IMR-90 (cell line): ENCODE results near the gene AATF. TPM values are rescaled to one million over a fixed set of nuclear protein-coding genes. Genes with fewer than 3 reads are reported as not detected.

Experiments
- ATAC-seq: fragments of 200-7000 bp; cut with Tn5 transposase; 2 replicates; pipeline ENCODE4 v1.9.1; 2020; ENCODE audit warnings: low read depth, mild to moderate bottlenecking, moderate library complexity
- BruUV-seq: library from RNA; stranded (reverse); fragments of 400-500 nt; replicated peaks from 2 replicates; lab custom pipeline; 2021; lab: Mats Ljungman, UMichigan
- CTCF ChIA-PET: fragments of 300-600 bp; formaldehyde crosslinking; extraction: SDS; loops from one replicate; lab custom pipeline; 2021; ENCODE audit warnings: antibody characterized with exemption; lab: Yijun Ruan, JAX
- POLR2A ChIA-PET: fragments of 300-600 bp; sonication (Branson Sonifier 250); formaldehyde crosslinking; loops from one replicate; lab custom pipeline; 2022; ENCODE audit warnings: antibody characterized with exemption; ENCODE audit not compliant: unreplicated experiment; lab: Charles Lee
- DNase-seq: peaks from one replicate; pipeline ENCODE4 v3.0.0; 2013
- H2AFZ ChIP-seq: replicated peaks from 2 replicates; pipeline ENCODE3; 2013; ENCODE audit warnings: low read length, mild to moderate bottlenecking; ENCODE audit not compliant: poor library complexity
- H2AK5ac ChIP-seq: 2 replicates; pipeline ENCODE4 v1.6.1; 2013; ENCODE audit warnings: low read depth, low read length, inconsistent platforms
- H2AK9ac ChIP-seq: replicated peaks from 2 replicates; pipeline ENCODE3; 2013; ENCODE audit warnings: mild to moderate bottlenecking, low read depth, low read length, moderate library complexity; ENCODE audit not compliant: poor library complexity
- H2BK120ac ChIP-seq: 2 replicates; pipeline ENCODE4 v1.6.1; 2013; ENCODE audit warnings: low read depth, low read length, inconsistent platforms
- H2BK15ac ChIP-seq: 3 replicates; pipeline ENCODE4 v1.6.1; 2013; ENCODE audit warnings: low read depth, low read length, inconsistent platforms
- H2BK20ac ChIP-seq: 2 replicates; pipeline ENCODE4 v1.6.1; 2013; ENCODE audit warnings: low read depth, mild to moderate bottlenecking, inconsistent platforms, low read length, moderate library complexity
- H2BK5ac ChIP-seq: 2 replicates; pipeline ENCODE4 v1.6.1; 2013; ENCODE audit warnings: mild to moderate bottlenecking, low read depth, low read length, inconsistent platforms; ENCODE audit not compliant: poor library complexity, severe bottlenecking
- H3K14ac ChIP-seq: replicated peaks from 2 replicates; pipeline ENCODE4 v1.6.1; 2013; ENCODE audit warnings: low read depth, low read length, inconsistent platforms
- H3K18ac ChIP-seq: 2 replicates; pipeline ENCODE4 v1.6.1; 2013; ENCODE audit warnings: low read depth, low read length, control low read depth
- H3K23ac ChIP-seq: 2 replicates; pipeline ENCODE4 v1.6.1; 2013; ENCODE audit warnings: low read depth, low read length, inconsistent platforms
- H3K27ac ChIP-seq: 2 replicates; pipeline ENCODE4 v1.5.1; 2013; ENCODE audit warnings: mild to moderate bottlenecking, control low read depth, low read length; ENCODE audit not compliant: insufficient read depth
- H3K27me3 ChIP-seq: 2 replicates; pipeline ENCODE4 v1.6.1; 2013; ENCODE audit warnings: low read length; ENCODE audit not compliant: control insufficient read depth, insufficient read depth
- H3K36me3 ChIP-seq: 2 replicates; pipeline ENCODE4 v1.6.1; 2013; ENCODE audit warnings: low read length, mixed read lengths; ENCODE audit not compliant: control insufficient read depth, insufficient read depth
- H3K4ac ChIP-seq: 2 replicates; pipeline ENCODE4 v1.6.1; 2013; ENCODE audit warnings: low read depth, low read length, inconsistent platforms
- H3K4me1 ChIP-seq: 2 replicates; pipeline ENCODE4 v1.6.1; 2013; ENCODE audit warnings: low read length, mixed read lengths; ENCODE audit not compliant: control insufficient read depth, insufficient read depth
- H3K4me2 ChIP-seq: 2 replicates; pipeline ENCODE4 v1.6.1; 2013; ENCODE audit warnings: low read depth, mild to moderate bottlenecking, control low read depth, low read length, moderate library complexity
- H3K4me3 ChIP-seq: 2 replicates; pipeline ENCODE4 v1.5.1; 2013; ENCODE audit warnings: low read depth, mild to moderate bottlenecking, control low read depth, low read length, moderate library complexity; ENCODE audit not compliant: insufficient read depth
- H3K56ac ChIP-seq: 2 replicates; pipeline ENCODE4 v1.6.1; 2013; ENCODE audit warnings: low read length, inconsistent platforms; ENCODE audit not compliant: insufficient read depth; ENCODE audit errors: extremely low read depth
- H3K79me1 ChIP-seq, 2 experiments: 2 replicates each; pipeline ENCODE4 v1.6.1; 2013; ENCODE audit warnings: low read length in 2 of 2, inconsistent platforms in 1 of 2, low read depth in 1 of 2
- H3K9ac ChIP-seq: 2 replicates; pipeline ENCODE4 v1.6.1; 2013; ENCODE audit warnings: low read depth, low read length, control low read depth
- H3K9me1 ChIP-seq: 2 replicates; pipeline ENCODE4 v1.6.1; 2013; ENCODE audit warnings: low read length, inconsistent platforms; ENCODE audit not compliant: insufficient read depth
- H3K9me3 ChIP-seq: 2 replicates; pipeline ENCODE4 v1.6.1; 2013; ENCODE audit warnings: low read length; ENCODE audit not compliant: control insufficient read depth, insufficient read depth
- H4K20me1 ChIP-seq: 2 replicates; pipeline ENCODE4 v1.6.1; 2013; ENCODE audit warnings: low read length, inconsistent platforms; ENCODE audit not compliant: insufficient read depth
- H4K5ac ChIP-seq: 2 replicates; pipeline ENCODE4 v1.6.1; 2013; ENCODE audit warnings: mild to moderate bottlenecking, low read depth, low read length, control low read depth
- H4K8ac ChIP-seq, 2 experiments: 2 replicates each; pipeline ENCODE4 v1.6.1; 2013; ENCODE audit warnings: low read depth in 2 of 2, low read length in 2 of 2, control low read depth in 1 of 2, inconsistent platforms in 1 of 2
- H4K91ac ChIP-seq: 2 replicates; pipeline ENCODE4 v1.6.1; 2013; ENCODE audit warnings: low read depth, low read length, inconsistent platforms; ENCODE audit not compliant: insufficient read depth
- BHLHE40 ChIP-seq: fragments of 150-350 bp; IDR thresholded peaks from 2 replicates; pipeline ENCODE4 v1.6.1; 2016; ENCODE audit warnings: mild to moderate bottlenecking, low read depth, low read length
- CEBPB ChIP-seq: IDR thresholded peaks from 2 replicates; pipeline ENCODE4 v1.6.1; 2012; ENCODE audit warnings: low read depth, low read length, improper control_type of control experiment
- CHD1 ChIP-seq: IDR thresholded peaks from 2 replicates; pipeline ENCODE4 v1.6.1; 2012; ENCODE audit warnings: low read depth, low read length, improper control_type of control experiment
- FOS ChIP-seq: fragments of 150-350 bp; IDR thresholded peaks from 2 replicates; pipeline ENCODE4 v1.6.1; 2016; ENCODE audit warnings: low read depth, low read length
- MAFK ChIP-seq: IDR thresholded peaks from 2 replicates; pipeline ENCODE4 v1.6.1; 2012; ENCODE audit warnings: low read depth, low read length, improper control_type of control experiment
- MAZ ChIP-seq: IDR thresholded peaks from 2 replicates; pipeline ENCODE4 v1.6.1; 2012; ENCODE audit warnings: low read depth, mild to moderate bottlenecking, low read length, improper control_type of control experiment, moderate library complexity, borderline replicate concordance
- MXI1 ChIP-seq: IDR thresholded peaks from 2 replicates; pipeline ENCODE4 v1.6.1; 2012; ENCODE audit warnings: low read depth, mild to moderate bottlenecking, low read length, moderate library complexity, borderline replicate concordance
- NFE2L2 ChIP-seq: fragments of 150-350 bp; IDR thresholded peaks from 2 replicates; pipeline ENCODE4 v1.6.1; 2016; ENCODE audit warnings: low read depth, mild to moderate bottlenecking, low read length
- POLR2A ChIP-seq: IDR thresholded peaks from 2 replicates; pipeline ENCODE4 v1.6.1; 2012; ENCODE audit warnings: mild to moderate bottlenecking, low read depth, low read length
- RAD21 ChIP-seq: IDR thresholded peaks from 2 replicates; pipeline ENCODE4 v1.6.1; 2012; ENCODE audit warnings: low read length, improper control_type of control experiment
- RCOR1 ChIP-seq: IDR thresholded peaks from 2 replicates; pipeline ENCODE4 v1.6.1; 2012; ENCODE audit warnings: mild to moderate bottlenecking, low read length, improper control_type of control experiment; ENCODE audit not compliant: insufficient replicate concordance
- RFX5 ChIP-seq: IDR thresholded peaks from 2 replicates; pipeline ENCODE4 v1.8.0; 2012; ENCODE audit warnings: low read depth, mild to moderate bottlenecking, low read length, moderate library complexity
- SMC3 ChIP-seq: fragments of 150-350 bp; IDR thresholded peaks from 2 replicates; pipeline ENCODE4 v1.6.1; 2016; ENCODE audit warnings: low read depth, mild to moderate bottlenecking, antibody characterized with exemption, low read length, moderate library complexity
- WGBS, 2 experiments: methylation state at CpG; one replicate each; pipeline versions ENCODE4 v1.1.5 to v1.1.7; 2013; ENCODE audit warnings: missing lambda C conversion rate in 2 of 2; ENCODE audit not compliant: insufficient read length in 1 of 2; ENCODE audit errors: extremely low coverage in 2 of 2; 5-methylcytosine and 5-hydroxymethylcytosine counted together
- dilution Hi-C: fragments of 300-500 bp; cut with HindIII; formaldehyde crosslinking; loops from one replicate; pipeline ENCODE4 v1.14.3; 2018; ENCODE audit warnings: low sequenced_read_pairs; ENCODE audit not compliant: unreplicated experiment
- in situ Hi-C: fragments of 300-500 bp; cut with MboI; formaldehyde crosslinking; loops from 3 replicates; pipeline ENCODE4 v1.14.3; 2019; ENCODE audit warnings: low sequenced_read_pairs, inconsistent platforms, mixed read lengths
- intact Hi-C: fragments of 100-400 bp; cut with micrococcal nuclease; formaldehyde crosslinking; loops from 2 replicates; pipeline ENCODE4 v1.10.0; 2022
- polyA plus RNA-seq, 3 experiments: library from polyadenylated mRNA; depleted of rRNA; stranded (reverse); fragments of >200 nt; gene quantifications; 2 replicates each; pipeline ENCODE4 v1.2.3, GENCODE V29; 2012; ENCODE audit warnings: low replicate concordance in 1 of 3
- total RNA-seq: library from RNA; depleted of rRNA; stranded (reverse); fragments of >200 nt; gene quantifications from 2 replicates; pipeline ENCODE4 v1.2.3, GENCODE V29; 2012
- TF ChIP-seq, protein P1 (sequence below): fragments of 150-350 bp; IDR thresholded peaks from 2 replicates; pipeline ENCODE4 v1.6.1; 2017; ENCODE audit warnings: mild to moderate bottlenecking, antibody characterized with exemption, low read length, low read depth
- TF ChIP-seq, protein P2 (sequence below): conservative IDR thresholded peaks from 2 replicates; pipeline ENCODE4 v1.5.1; 2012; ENCODE audit warnings: mild to moderate bottlenecking, low read depth, low read length, improper control_type of control experiment
- TF ChIP-seq, protein P3 (sequence below): fragments of 150-350 bp; IDR thresholded peaks from 2 replicates; pipeline ENCODE4 v1.6.1; 2016; ENCODE audit warnings: low read depth, mild to moderate bottlenecking, low read length, moderate library complexity, borderline replicate concordance

AATF gene
- total and polyA plus RNA-seq, 2 of the 4 experiments (the other 2 are of a cell fraction), result 21.0 to 34.8 TPM

DNA sequence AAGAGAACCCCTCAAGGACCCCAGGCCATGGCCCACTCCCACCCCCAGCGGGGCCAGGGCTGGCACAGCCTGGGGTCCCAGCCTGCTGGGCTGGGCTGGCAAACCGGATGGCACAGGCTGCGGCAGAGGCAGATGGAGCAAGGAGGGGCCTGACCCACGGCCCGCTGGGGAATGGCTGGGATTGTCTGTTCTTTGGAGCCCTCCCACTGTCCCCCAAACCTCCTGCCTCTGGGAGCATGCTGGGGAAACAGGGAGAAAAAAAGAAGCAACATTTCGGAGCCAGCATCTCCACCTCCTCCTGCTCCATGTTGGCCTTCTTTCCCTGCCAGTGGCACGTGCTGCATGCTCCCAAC is 48.6 kb upstream of the AATF start:
- Histone ChIP-seq H2BK120ac (no peak overlapping the region), H3K23ac (no peak overlapping the region), H3K4ac (no peak overlapping the region), H4K91ac (no peak overlapping the region), H2AK9ac (no peak overlapping the region), H3K4me3 (no peak overlapping the region), H2BK20ac (no peak overlapping the region), H2BK15ac (no peak overlapping the region), H3K14ac (no peak overlapping the region), H3K56ac (no peak overlapping the region), H2BK5ac (no peak overlapping the region), H3K79me1 (no peaks in the 10 kb centered on the region), H2AK5ac (no peak overlapping the region), H3K27ac (no peak overlapping the region), H3K9me1 (no peaks in the 10 kb centered on the region), H3K27me3 (peaks cover 8% of the 10 kb centered on the region), H4K5ac (no peak overlapping the region), H3K36me3 (no peaks in the 10 kb centered on the region), H4K8ac (no peak overlapping the region), H3K9ac (no peak overlapping the region), H4K20me1 (no peaks in the 10 kb centered on the region), H3K9me3 (no peaks in the 10 kb centered on the region), H3K18ac (no peak overlapping the region), H2AFZ (no peak overlapping the region), H3K4me2 (no peak overlapping the region), H3K4me1 (no peaks in the 10 kb centered on the region)
- in situ Hi-C loops, result no loop called here
- POLR2A ChIA-PET, result no interaction called here
- TF ChIP-seq CHD1 (no peak), NFE2L2 (no peak), FOS (no peak), MXI1 (no peak), POLR2A (no peak), RAD21 (no peak), SMC3 (no peak), CEBPB (no peak), MAFK (no peak), BHLHE40 (no peak), RFX5 (no peak), MAZ (no peak), RCOR1 (no peak)
- TF ChIP-seq, protein P1, sequence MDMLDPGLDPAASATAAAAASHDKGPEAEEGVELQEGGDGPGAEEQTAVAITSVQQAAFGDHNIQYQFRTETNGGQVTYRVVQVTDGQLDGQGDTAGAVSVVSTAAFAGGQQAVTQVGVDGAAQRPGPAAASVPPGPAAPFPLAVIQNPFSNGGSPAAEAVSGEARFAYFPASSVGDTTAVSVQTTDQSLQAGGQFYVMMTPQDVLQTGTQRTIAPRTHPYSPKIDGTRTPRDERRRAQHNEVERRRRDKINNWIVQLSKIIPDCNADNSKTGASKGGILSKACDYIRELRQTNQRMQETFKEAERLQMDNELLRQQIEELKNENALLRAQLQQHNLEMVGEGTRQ, result no peak
- TF ChIP-seq, protein P2, sequence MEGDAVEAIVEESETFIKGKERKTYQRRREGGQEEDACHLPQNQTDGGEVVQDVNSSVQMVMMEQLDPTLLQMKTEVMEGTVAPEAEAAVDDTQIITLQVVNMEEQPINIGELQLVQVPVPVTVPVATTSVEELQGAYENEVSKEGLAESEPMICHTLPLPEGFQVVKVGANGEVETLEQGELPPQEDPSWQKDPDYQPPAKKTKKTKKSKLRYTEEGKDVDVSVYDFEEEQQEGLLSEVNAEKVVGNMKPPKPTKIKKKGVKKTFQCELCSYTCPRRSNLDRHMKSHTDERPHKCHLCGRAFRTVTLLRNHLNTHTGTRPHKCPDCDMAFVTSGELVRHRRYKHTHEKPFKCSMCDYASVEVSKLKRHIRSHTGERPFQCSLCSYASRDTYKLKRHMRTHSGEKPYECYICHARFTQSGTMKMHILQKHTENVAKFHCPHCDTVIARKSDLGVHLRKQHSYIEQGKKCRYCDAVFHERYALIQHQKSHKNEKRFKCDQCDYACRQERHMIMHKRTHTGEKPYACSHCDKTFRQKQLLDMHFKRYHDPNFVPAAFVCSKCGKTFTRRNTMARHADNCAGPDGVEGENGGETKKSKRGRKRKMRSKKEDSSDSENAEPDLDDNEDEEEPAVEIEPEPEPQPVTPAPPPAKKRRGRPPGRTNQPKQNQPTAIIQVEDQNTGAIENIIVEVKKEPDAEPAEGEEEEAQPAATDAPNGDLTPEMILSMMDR, result no peak
- TF ChIP-seq, protein P3, sequence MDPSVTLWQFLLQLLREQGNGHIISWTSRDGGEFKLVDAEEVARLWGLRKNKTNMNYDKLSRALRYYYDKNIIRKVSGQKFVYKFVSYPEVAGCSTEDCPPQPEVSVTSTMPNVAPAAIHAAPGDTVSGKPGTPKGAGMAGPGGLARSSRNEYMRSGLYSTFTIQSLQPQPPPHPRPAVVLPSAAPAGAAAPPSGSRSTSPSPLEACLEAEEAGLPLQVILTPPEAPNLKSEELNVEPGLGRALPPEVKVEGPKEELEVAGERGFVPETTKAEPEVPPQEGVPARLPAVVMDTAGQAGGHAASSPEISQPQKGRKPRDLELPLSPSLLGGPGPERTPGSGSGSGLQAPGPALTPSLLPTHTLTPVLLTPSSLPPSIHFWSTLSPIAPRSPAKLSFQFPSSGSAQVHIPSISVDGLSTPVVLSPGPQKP, result no peak
- no CpG with 5 or more reads among the region's 7 CpGs for WGBS, 2 experiments
- CTCF ChIA-PET, result no interaction called here
- ATAC-seq, result no peak
- BruUV-seq, result no TSS peak
- intact Hi-C loops, result no loop called here
- DNase-seq, result no peak
- dilution Hi-C loops, result no loop called here
